Measurements from ENCODE around the gene OR2A25.

Gene OR2A25

GRCh38 chr7:144057954-144058353 lies 11.7 kb upstream of the OR2A25 start:
- DNase-seq (ENCODE audit: low spot score), result no peak
- in situ Hi-C loops (cut with MboI; ENCODE audit: low pct_unique_long_range_greater_than_20kb, low sequenced_read_pairs, unreplicated experiment), result no loop called here
- no peak for TF ChIP-seq CTCF (IDR thresholded peaks at IDR 0.05; ENCODE audit: extremely low read depth, insufficient read depth, missing control alignments)

GRCh38 chr7:144063710-144064109 lies 5.9 kb upstream of the OR2A25 start:
- peak; percentile 32 for TF ChIP-seq CTCF (IDR thresholded peaks at IDR 0.05; ENCODE audit: extremely low read depth, insufficient read depth, missing control alignments)
- in situ Hi-C loops (cut with MboI; ENCODE audit: low pct_unique_long_range_greater_than_20kb, low sequenced_read_pairs, unreplicated experiment), result no loop called here
- no peak for DNase-seq (ENCODE audit: low spot score)

GRCh38 chr7:144069953-144070352 lies 342 bp downstream of the OR2A25 start:
- no peak for DNase-seq (ENCODE audit: low spot score)
- no peak for TF ChIP-seq CTCF (IDR thresholded peaks at IDR 0.05; ENCODE audit: extremely low read depth, insufficient read depth, missing control alignments)
- in situ Hi-C loops (cut with MboI; ENCODE audit: low pct_unique_long_range_greater_than_20kb, low sequenced_read_pairs, unreplicated experiment), result no loop called here

GRCh38 chr7:144074374-144074773 lies 4.8 kb downstream of the OR2A25 start:
- in situ Hi-C loops (cut with MboI; ENCODE audit: low pct_unique_long_range_greater_than_20kb, low sequenced_read_pairs, unreplicated experiment), result no loop called here
- no peak for TF ChIP-seq CTCF (IDR thresholded peaks at IDR 0.05; ENCODE audit: extremely low read depth, insufficient read depth, missing control alignments)
- DNase-seq (ENCODE audit: low spot score), result no peak

GRCh38 chr7:144085978-144086377 lies 16.4 kb downstream of the OR2A25 start, which contains the start of gene OR2A12:
Gene OR2A12 (plus strand): TSS chr7:144086278. CDS start chr7:144095108, 8,830 bp downstream.
- no peak for DNase-seq (ENCODE audit: low spot score)
- in situ Hi-C loops (cut with MboI; ENCODE audit: low pct_unique_long_range_greater_than_20kb, low sequenced_read_pairs, unreplicated experiment), result no loop called here
- no peak for TF ChIP-seq CTCF (IDR thresholded peaks at IDR 0.05; ENCODE audit: extremely low read depth, insufficient read depth, missing control alignments)

- TF ChIP-seq CTCF (IDR thresholded peaks at IDR 0.05; ENCODE audit: extremely low read depth, insufficient read depth, missing control alignments), result no peak
- in situ Hi-C loops (cut with MboI; ENCODE audit: low pct_unique_long_range_greater_than_20kb, low sequenced_read_pairs, unreplicated experiment), result no loop called here
- DNase-seq (ENCODE audit: low spot score), result no peak
Measured at GRCh38 chr7:144086730-144087129, 17.1 kb downstream of the OR2A25 start.

- no peak for TF ChIP-seq CTCF (IDR thresholded peaks at IDR 0.05; ENCODE audit: extremely low read depth, insufficient read depth, missing control alignments)
- no peak for DNase-seq (ENCODE audit: low spot score)
- in situ Hi-C loops (cut with MboI; ENCODE audit: low pct_unique_long_range_greater_than_20kb, low sequenced_read_pairs, unreplicated experiment), result no loop called here
Measured at GRCh38 chr7:144087230-144087629, 17.6 kb downstream of the OR2A25 start.

All from GM13977 (cell line).